ENCODE measurements around the gene DNAJC9.
A peak's percentile ranks its signal among the peaks of the same experiment; 100 is the strongest.

The DNAJC9 gene

GRCh38 chr10:73238990-73239566 lies 8.0 kb downstream of the DNAJC9 start:
- DNase-seq (ENCODE audit: low spot score) = no peak

- no peak for DNase-seq (ENCODE audit: low spot score)
These were observed 12.4 kb downstream of the DNAJC9 start for GRCh38 chr10:73234695-73235094.

- no peak for DNase-seq (ENCODE audit: low spot score)
These were observed 13.2 kb downstream of the DNAJC9 start for GRCh38 chr10:73233883-73234282.

GRCh38 chr10:73232887-73233286 lies 14.2 kb downstream of the DNAJC9 start:
- no peak for DNase-seq (ENCODE audit: low spot score)

GRCh38 chr10:73229567-73229966 lies 17.5 kb downstream of the DNAJC9 start:
- DNase-seq (ENCODE audit: low spot score) = no peak

- no peak for DNase-seq (ENCODE audit: low spot score)
These were observed 18.8 kb downstream of the DNAJC9 start for GRCh38 chr10:73228247-73228646.

- no peak for DNase-seq (ENCODE audit: low spot score)
These were observed 20.4 kb downstream of the DNAJC9 start for GRCh38 chr10:73226663-73227062.

GRCh38 chr10:73225518-73225917 lies 21.5 kb downstream of the DNAJC9 start:
- DNase-seq (ENCODE audit: low spot score) = no peak

- DNase-seq (ENCODE audit: low spot score) = no peak
These were observed 26.1 kb downstream of the DNAJC9 start for GRCh38 chr10:73220989-73221388.

- DNase-seq (ENCODE audit: low spot score) = no peak
These were observed 27.7 kb downstream of the DNAJC9 start for GRCh38 chr10:73219384-73219783.

- peak; percentile 18 for DNase-seq (ENCODE audit: low spot score)
These were observed 28.4 kb downstream of the DNAJC9 start for GRCh38 chr10:73218431-73219191.

- no peak for DNase-seq (ENCODE audit: low spot score)
These were observed 29.4 kb downstream of the DNAJC9 start for GRCh38 chr10:73217628-73218027.

GRCh38 chr10:73215749-73216148 lies 31.3 kb downstream of the DNAJC9 start:
- DNase-seq (ENCODE audit: low spot score) = no peak

- DNase-seq (ENCODE audit: low spot score) = no peak
These were observed 35.8 kb downstream of the DNAJC9 start for GRCh38 chr10:73211106-73211811.

GRCh38 chr10:73210395-73211105 lies 36.5 kb downstream of the DNAJC9 start:
- DNase-seq (ENCODE audit: low spot score) = no peak

GRCh38 chr10:73209705-73210104 lies 37.4 kb downstream of the DNAJC9 start:
- DNase-seq (ENCODE audit: low spot score) = no peak

- no peak for DNase-seq (ENCODE audit: low spot score)
These were observed 39.2 kb downstream of the DNAJC9 start for GRCh38 chr10:73207883-73208282.

- no peak for DNase-seq (ENCODE audit: low spot score)
These were observed 40.7 kb downstream of the DNAJC9 start for GRCh38 chr10:73206385-73206784.

GRCh38 chr10:73205890-73206289 lies 41.2 kb downstream of the DNAJC9 start:
- DNase-seq (ENCODE audit: low spot score) = no peak

GRCh38 chr10:73205081-73205480 lies 42.0 kb downstream of the DNAJC9 start:
- DNase-seq (ENCODE audit: low spot score) = no peak
